Measurements from ENCODE around the gene TNFRSF12A.

The TNFRSF12A gene

DNA sequence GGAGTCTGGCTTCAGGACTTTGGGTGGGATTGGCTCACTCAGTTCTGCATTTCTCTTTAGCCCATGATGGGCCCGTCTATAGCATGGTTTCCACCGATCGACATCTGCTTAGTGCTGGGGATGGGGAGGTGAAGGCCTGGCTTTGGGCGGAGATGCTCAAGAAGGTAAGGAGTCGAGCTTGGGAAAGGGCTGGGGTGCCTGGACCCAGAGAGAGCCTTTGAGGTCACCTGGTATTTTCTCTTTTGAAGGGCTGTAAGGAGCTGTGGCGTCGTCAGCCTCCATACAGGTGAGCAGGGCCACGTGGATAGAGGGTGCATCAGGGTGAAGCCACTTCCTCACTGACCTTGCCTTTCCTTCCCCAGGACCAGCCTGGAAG, 5.8 kb downstream of the TNFRSF12A start:
- no peak for TF ChIP-seq CTCF (IDR thresholded peaks at IDR 0.05; ENCODE audit: insufficient read depth, missing control alignments)
- no peak for FAIRE-seq
- DNase-seq (ENCODE audit: insufficient read length, low spot score) = no peak

- DNase-seq (ENCODE audit: insufficient read length, low spot score) (no peak), FAIRE-seq (no peak)
- TF ChIP-seq CTCF (IDR thresholded peaks at IDR 0.05; ENCODE audit: insufficient read depth, missing control alignments) = no peak
Observed at GRCh38 chr16:3026609-3027488, 6.7 kb downstream of the TNFRSF12A start.

DNA sequence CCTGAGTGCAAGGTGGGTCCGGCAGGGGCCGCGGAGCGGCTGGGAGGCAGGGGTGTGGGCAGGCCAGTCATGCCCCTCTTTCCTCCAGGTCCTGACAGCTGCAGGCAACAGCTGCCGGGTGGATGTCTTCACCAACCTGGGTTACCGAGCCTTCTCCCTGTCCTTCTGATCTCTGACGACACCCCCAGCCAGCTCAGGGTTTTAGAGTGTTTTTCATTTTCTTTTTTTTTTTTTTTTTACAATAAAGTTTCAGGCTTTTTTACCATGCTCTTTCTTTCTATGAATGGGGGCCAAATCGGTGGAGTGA, 7.3 kb downstream of the TNFRSF12A start:
- no peak for FAIRE-seq
- TF ChIP-seq CTCF (IDR thresholded peaks at IDR 0.05; ENCODE audit: insufficient read depth, missing control alignments) = no peak

GRCh38 chr16:3027983-3028715, 8.0 kb downstream of the TNFRSF12A start:
- DNase-seq (ENCODE audit: insufficient read length, low spot score) (peak; percentile 98), FAIRE-seq (no peak)
- TF ChIP-seq CTCF (IDR thresholded peaks at IDR 0.05; ENCODE audit: insufficient read depth, missing control alignments) = peak; percentile 67

More for the DNA sequence above, 7.3 kb downstream of the TNFRSF12A start:
- DNase-seq (ENCODE audit: insufficient read length, low spot score) = no peak

DNA sequence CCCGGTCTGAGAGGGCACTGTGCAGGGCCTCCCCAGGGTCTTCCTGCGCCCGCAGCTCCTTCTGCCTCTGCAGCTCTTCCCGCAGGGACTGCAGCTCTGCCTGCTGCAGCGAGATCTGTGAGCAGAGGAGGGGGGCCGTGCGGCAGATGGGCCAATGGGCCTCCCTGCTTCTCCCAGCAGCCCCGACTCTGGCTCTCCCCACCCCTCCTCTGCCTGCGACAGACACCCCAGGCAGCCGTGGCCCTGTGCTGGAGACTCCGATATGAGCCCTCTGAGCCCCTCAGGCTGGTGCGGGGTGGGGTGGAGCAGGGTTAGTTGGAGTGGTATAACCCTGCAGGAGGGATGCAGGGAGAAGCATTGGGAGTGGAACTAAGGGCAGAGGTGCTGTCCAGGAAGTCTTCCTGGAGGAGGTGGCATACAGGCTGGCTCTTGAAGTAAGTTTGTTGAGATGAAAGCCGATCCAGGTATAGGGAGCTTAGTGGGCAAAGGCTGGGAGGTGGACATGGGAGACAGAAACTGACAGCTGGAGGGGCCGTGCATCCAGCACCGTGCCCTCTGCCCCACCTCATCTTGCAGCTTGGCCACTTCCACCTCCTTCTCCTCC, 8.7 kb downstream of the TNFRSF12A start:
- DNase-seq (ENCODE audit: insufficient read length, low spot score) (no peak), FAIRE-seq (no peak)
- TF ChIP-seq CTCF (IDR thresholded peaks at IDR 0.05; ENCODE audit: insufficient read depth, missing control alignments) = no peak

DNA sequence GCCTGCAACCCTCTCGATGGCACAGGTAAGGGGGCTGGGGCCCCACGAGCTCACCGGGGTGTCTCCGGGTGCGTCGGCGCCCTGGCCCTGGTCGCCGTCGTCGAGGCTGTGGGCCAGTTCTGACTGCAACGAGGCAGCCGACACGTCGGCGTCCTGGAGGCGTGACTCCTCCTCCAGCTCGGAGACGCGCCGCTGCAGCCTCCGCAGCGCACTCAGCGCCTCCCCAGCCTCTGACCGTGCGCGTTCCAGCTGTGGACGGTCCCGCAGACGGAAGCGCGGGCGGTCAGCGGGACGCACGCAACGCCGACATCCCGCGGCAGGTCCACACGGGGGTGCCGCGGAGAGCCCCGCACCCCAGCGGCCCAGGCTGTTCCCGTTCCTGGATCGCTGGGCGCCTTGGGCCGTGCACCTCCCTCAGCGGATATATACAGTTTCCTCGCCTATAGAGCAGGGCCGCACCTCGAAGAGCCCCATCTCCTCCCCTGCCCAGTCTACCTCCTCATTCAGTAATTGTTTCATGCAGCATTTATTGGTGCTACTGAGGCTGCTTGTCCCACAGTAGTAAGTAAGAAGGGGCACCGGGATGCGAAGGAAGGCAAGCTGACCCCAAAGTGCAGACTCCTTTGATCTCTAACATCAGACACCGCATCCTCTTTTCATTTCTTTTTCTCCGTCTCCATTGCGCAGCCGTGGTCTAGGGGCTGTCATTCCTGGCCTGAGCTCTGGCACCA, 9.5 kb downstream of the TNFRSF12A start:
- FAIRE-seq (no peak), DNase-seq (ENCODE audit: insufficient read length, low spot score) (no peak)
- TF ChIP-seq CTCF (IDR thresholded peaks at IDR 0.05; ENCODE audit: insufficient read depth, missing control alignments) = no peak

Data from D721Med (cell line).